ENCODE measurements around the gene HACL1. TPM values are rescaled to one million over a fixed set of nuclear protein-coding genes. Genes with fewer than 3 reads are reported as not detected.

HACL1 gene
- total and polyA plus RNA-seq, 10 of the 15 experiments (the other 5 are each of a cell fraction or from before 2014, with no cell fraction given) = 19.4 to 48.7 (median 30.1) TPM

GRCh38 chr3:15558581-15558980 lies 42.8 kb downstream of the HACL1 start:
- DNase-seq (ENCODE audit: low read depth, low spot score) (no peak), ATAC-seq (no peak), FAIRE-seq (no peak)
- intact Hi-C loops (cut with micrococcal nuclease; ENCODE audit: unreplicated experiment) = loop anchor here (5.0 kb wide), 3 partner anchors 91 to 441 kb away; no protein-coding TSS in a partner anchor
- Histone ChIP-seq H3K4me3 (no peak overlapping the region), H2AFZ (ENCODE audit: control insufficient read depth, low read depth, low read length) (no peak overlapping the region), H3K36me3 (ENCODE audit: control insufficient read depth in 2 of 2, insufficient read depth in 2 of 2, low read length in 1 of 2) (peaks cover 0 to 11% of the 10 kb centered on the region in 2 experiments; a peak in 2 of 4 replicates), H3K9ac (ENCODE audit: control insufficient read depth, insufficient read depth, low read length) (no peak overlapping the region), H3K79me2 (ENCODE audit: control insufficient read depth, insufficient read depth, low read length) (no peaks in the 10 kb centered on the region), H3K4me2 (ENCODE audit: control insufficient read depth, insufficient read depth) (no peak overlapping the region), H3K27ac (ENCODE audit: control insufficient read depth, insufficient read depth) (no peak overlapping the region), H3K4me1 (ENCODE audit: control insufficient read depth, insufficient read depth, low read length) (peaks cover 13% of the 10 kb centered on the region), H4K20me1 (ENCODE audit: control insufficient read depth, insufficient read depth) (no peaks in the 10 kb centered on the region), H3K9me3 (replicated peaks; ENCODE audit: control insufficient read depth, insufficient read depth, low read length) (no peaks in the 10 kb centered on the region), H3K27me3 (replicated peaks in 1 of 2; ENCODE audit: control insufficient read depth in 2 of 2, insufficient read depth in 2 of 2, low read length in 1 of 2) (no peaks in the 10 kb centered on the region)
- in situ Hi-C loops (cut with MboI) = loop anchor here (10.0 kb wide), 1 partner anchor 294 kb away; no protein-coding TSS in a partner anchor
- CTCF ChIA-PET = interaction anchor here (0.5 to 4.5 kb wide), 23 partner anchors 14 to 420 kb away, joined by 3 to 73 read pairs (median 5); partner anchors contain the start of genes CAPN7 and METTL6
- no TSS peak for BruUV-seq (replicated peaks)
- POLR2A ChIA-PET = no interaction called here
- WGBS (ENCODE audit: insufficient coverage, insufficient replicate concordance, low lambda C conversion rate, missing lambda C conversion rate) = 85% methylated on average over 9 of the region's 9 CpGs
- SMC1A ChIA-PET (ENCODE audit: uncharacterized antibody, unreplicated experiment) = interaction anchor here (0.6 to 4.9 kb wide), 20 partner anchors 32 to 439 kb away, joined by 3 to 58 read pairs (median 3); partner anchors contain the start of genes ANKRD28, BTD and HACL1
- RAD21 ChIA-PET (ENCODE audit: unreplicated experiment) = interaction anchor here (1.0 to 4.0 kb wide), 11 partner anchors 31 to 358 kb away, joined by 3 to 49 read pairs (median 5); partner anchors contain the start of gene COLQ
- TF ChIP-seq IRF4 (IDR thresholded peaks at IDR 0.05; ENCODE audit: low read depth, low read length) = no peak
- no peak for TF ChIP-seq NRF1 (conservative IDR thresholded peaks at IDR 0.05; ENCODE audit: low read depth, low read length)
- no peak for TF ChIP-seq REST (IDR thresholded peaks at IDR 0.05; ENCODE audit: low read depth, low read length)
- no peak for TF ChIP-seq MYC (IDR thresholded peaks at IDR 0.05; ENCODE audit: insufficient read depth, insufficient read length, insufficient replicate concordance, low read length, severe bottlenecking)
- TF ChIP-seq ZNF274 (IDR thresholded peaks at IDR 0.05; ENCODE audit: insufficient read depth, insufficient read length) = no peak
- no peak for TF ChIP-seq HDAC2 (IDR thresholded peaks at IDR 0.05)
- TF ChIP-seq, protein P1, sequence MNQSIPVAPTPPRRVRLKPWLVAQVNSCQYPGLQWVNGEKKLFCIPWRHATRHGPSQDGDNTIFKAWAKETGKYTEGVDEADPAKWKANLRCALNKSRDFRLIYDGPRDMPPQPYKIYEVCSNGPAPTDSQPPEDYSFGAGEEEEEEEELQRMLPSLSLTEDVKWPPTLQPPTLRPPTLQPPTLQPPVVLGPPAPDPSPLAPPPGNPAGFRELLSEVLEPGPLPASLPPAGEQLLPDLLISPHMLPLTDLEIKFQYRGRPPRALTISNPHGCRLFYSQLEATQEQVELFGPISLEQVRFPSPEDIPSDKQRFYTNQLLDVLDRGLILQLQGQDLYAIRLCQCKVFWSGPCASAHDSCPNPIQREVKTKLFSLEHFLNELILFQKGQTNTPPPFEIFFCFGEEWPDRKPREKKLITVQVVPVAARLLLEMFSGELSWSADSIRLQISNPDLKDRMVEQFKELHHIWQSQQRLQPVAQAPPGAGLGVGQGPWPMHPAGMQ (IDR thresholded peaks at IDR 0.05; ENCODE audit: borderline replicate concordance) = no peak
- TF ChIP-seq WRNIP1 (IDR thresholded peaks at IDR 0.05; ENCODE audit: borderline replicate concordance, low read depth, low read length) = no peak
- TF ChIP-seq EP300 (IDR thresholded peaks at IDR 0.05; ENCODE audit: borderline replicate concordance in 1 of 2, control insufficient read depth in 1 of 2, low read depth in 2 of 2, low read length in 2 of 2) = no peak
- no peak for TF ChIP-seq NR2F1 (conservative IDR thresholded peaks at IDR 0.05)
- no peak for TF ChIP-seq USF1 (IDR thresholded peaks at IDR 0.05; ENCODE audit: borderline replicate concordance, extremely low read length, insufficient read depth, low read depth, low read length)
- no peak for TF ChIP-seq SP1 (IDR thresholded peaks at IDR 0.05; ENCODE audit: low read depth, low read length)
- TF ChIP-seq STAT3 (IDR thresholded peaks at IDR 0.05; ENCODE audit: low read depth, low read length) = no peak
- no peak for TF ChIP-seq BACH1 (IDR thresholded peaks at IDR 0.05; ENCODE audit: borderline replicate concordance)
- TF ChIP-seq POLR2A (IDR thresholded peaks at IDR 0.05; ENCODE audit: low read depth, low read length) = no peak
- TF ChIP-seq CHD1 (IDR thresholded peaks at IDR 0.05; ENCODE audit: low read depth, low read length) = no peak

All from GM12878 (cell line).